Measurements from ENCODE around the gene GRSF1. TPM values are rescaled to one million over a fixed set of nuclear protein-coding genes. Genes with fewer than 3 reads are reported as not detected.
A peak's percentile ranks its signal among the peaks of the same experiment; 100 is the strongest.
"Not testable (repeated sequence)": the region's sequence is repeated elsewhere in the genome, so short reads cannot be mapped to it uniquely, and the experiment has no call there.

Gene GRSF1
- total RNA-seq, 1 donor, result 79.3 TPM

GRCh38 chr4:70844180-70844579, 4.5 kb upstream of the GRSF1 start:
- Histone ChIP-seq H4K20me1 (ENCODE audit: insufficient read depth, low read length) (no peaks in the 10 kb centered on the region), H3K9me3 (ENCODE audit: low read depth, low read length) (no peaks in the 10 kb centered on the region), H3K27me3 (ENCODE audit: insufficient read depth, low read length) (no peaks in the 10 kb centered on the region), H3K4me3 (ENCODE audit: insufficient read depth, low read length) (no peak overlapping the region), H3K79me2 (ENCODE audit: insufficient read depth, low read length) (peaks cover 2% of the 10 kb centered on the region), H3K4me1 (ENCODE audit: insufficient read depth, low read length) (no peaks in the 10 kb centered on the region), H2AFZ (ENCODE audit: low read length) (no peak overlapping the region), H3K4me2 (ENCODE audit: insufficient read depth, low read length) (no peak overlapping the region), H3K36me3 (ENCODE audit: insufficient read depth, low read length) (no peaks in the 10 kb centered on the region), H3K27ac (ENCODE audit: low read depth, low read length) (no peak overlapping the region)
- TF ChIP-seq, protein P1, sequence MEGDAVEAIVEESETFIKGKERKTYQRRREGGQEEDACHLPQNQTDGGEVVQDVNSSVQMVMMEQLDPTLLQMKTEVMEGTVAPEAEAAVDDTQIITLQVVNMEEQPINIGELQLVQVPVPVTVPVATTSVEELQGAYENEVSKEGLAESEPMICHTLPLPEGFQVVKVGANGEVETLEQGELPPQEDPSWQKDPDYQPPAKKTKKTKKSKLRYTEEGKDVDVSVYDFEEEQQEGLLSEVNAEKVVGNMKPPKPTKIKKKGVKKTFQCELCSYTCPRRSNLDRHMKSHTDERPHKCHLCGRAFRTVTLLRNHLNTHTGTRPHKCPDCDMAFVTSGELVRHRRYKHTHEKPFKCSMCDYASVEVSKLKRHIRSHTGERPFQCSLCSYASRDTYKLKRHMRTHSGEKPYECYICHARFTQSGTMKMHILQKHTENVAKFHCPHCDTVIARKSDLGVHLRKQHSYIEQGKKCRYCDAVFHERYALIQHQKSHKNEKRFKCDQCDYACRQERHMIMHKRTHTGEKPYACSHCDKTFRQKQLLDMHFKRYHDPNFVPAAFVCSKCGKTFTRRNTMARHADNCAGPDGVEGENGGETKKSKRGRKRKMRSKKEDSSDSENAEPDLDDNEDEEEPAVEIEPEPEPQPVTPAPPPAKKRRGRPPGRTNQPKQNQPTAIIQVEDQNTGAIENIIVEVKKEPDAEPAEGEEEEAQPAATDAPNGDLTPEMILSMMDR (IDR thresholded peaks at IDR 0.05; ENCODE audit: extremely low read depth, low read depth, low read length), result no peak
- DNase-seq (ENCODE audit: insufficient read length, low spot score, missing footprints), result no peak

GRCh38 chr4:70842761-70843435, 3.2 kb upstream of the GRSF1 start:
- H4K20me1 ChIP-seq (ENCODE audit: insufficient read depth, low read length), result peaks cover 8% of the 10 kb centered on the region
- no peak overlapping the region for H3K4me2 ChIP-seq (ENCODE audit: insufficient read depth, low read length)
- no peak overlapping the region for H3K27ac ChIP-seq (ENCODE audit: low read depth, low read length)
- H3K79me2 ChIP-seq (ENCODE audit: insufficient read depth, low read length), result peaks cover 14% of the 10 kb centered on the region
- H3K36me3 ChIP-seq (ENCODE audit: insufficient read depth, low read length), result no peaks in the 10 kb centered on the region
- TF ChIP-seq, protein P1 (IDR thresholded peaks at IDR 0.05; ENCODE audit: extremely low read depth, low read depth, low read length), result no peak
- peaks cover 2% of the 10 kb centered on the region for H3K4me1 ChIP-seq (ENCODE audit: insufficient read depth, low read length)
- no peaks in the 10 kb centered on the region for H3K27me3 ChIP-seq (ENCODE audit: insufficient read depth, low read length)
- H3K9me3 ChIP-seq (ENCODE audit: low read depth, low read length), result no peaks in the 10 kb centered on the region
- H2AFZ ChIP-seq (ENCODE audit: low read length), result no peak overlapping the region
- DNase-seq (ENCODE audit: insufficient read length, low spot score, missing footprints), result no peak
- no peak overlapping the region for H3K4me3 ChIP-seq (ENCODE audit: insufficient read depth, low read length)

GRCh38 chr4:70841951-70842350, 2.3 kb upstream of the GRSF1 start:
- peak; percentile 32 for DNase-seq (ENCODE audit: insufficient read length, low spot score, missing footprints)
- TF ChIP-seq, protein P1 (IDR thresholded peaks at IDR 0.05; ENCODE audit: extremely low read depth, low read depth, low read length), result no peak
- peaks cover 5% of the 10 kb centered on the region for H3K4me1 ChIP-seq (ENCODE audit: insufficient read depth, low read length)
- H3K4me3 ChIP-seq (ENCODE audit: insufficient read depth, low read length), result no peak overlapping the region
- no peaks in the 10 kb centered on the region for H3K36me3 ChIP-seq (ENCODE audit: insufficient read depth, low read length)
- no peak overlapping the region for H3K27ac ChIP-seq (ENCODE audit: low read depth, low read length)
- H2AFZ ChIP-seq (ENCODE audit: low read length), result peak overlapping the region; percentile 45
- H3K9me3 ChIP-seq (ENCODE audit: low read depth, low read length), result no peaks in the 10 kb centered on the region
- peaks cover 16% of the 10 kb centered on the region for H4K20me1 ChIP-seq (ENCODE audit: insufficient read depth, low read length)
- peaks cover 24% of the 10 kb centered on the region for H3K79me2 ChIP-seq (ENCODE audit: insufficient read depth, low read length)
- H3K27me3 ChIP-seq (ENCODE audit: insufficient read depth, low read length), result no peaks in the 10 kb centered on the region
- no peak overlapping the region for H3K4me2 ChIP-seq (ENCODE audit: insufficient read depth, low read length)

DNA sequence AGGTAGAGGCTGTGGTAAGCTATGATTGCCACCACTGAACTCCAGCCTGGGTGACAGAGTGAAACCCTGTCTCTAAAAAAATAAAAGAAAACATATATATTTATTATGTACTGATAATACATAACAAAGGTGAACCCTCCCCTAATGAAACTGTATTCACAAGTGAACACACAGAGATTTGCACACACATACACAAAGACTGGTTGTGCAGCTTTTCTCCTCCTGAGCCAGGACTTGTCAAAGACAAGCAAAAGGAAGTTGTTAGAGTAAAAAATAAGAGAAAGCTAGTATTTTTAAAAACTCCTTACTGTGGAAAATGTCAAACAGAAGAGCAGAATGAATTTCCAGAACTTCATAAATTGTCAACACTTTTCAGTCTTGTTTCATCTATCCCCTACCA, 1.5 kb upstream of the GRSF1 start:
- Histone ChIP-seq H3K4me1 (ENCODE audit: insufficient read depth, low read length) (peaks cover 10% of the 10 kb centered on the region), H3K79me2 (ENCODE audit: insufficient read depth, low read length) (peaks cover 31% of the 10 kb centered on the region), H3K27ac (ENCODE audit: low read depth, low read length) (no peak overlapping the region), H3K27me3 (ENCODE audit: insufficient read depth, low read length) (no peaks in the 10 kb centered on the region), H3K9me3 (ENCODE audit: low read depth, low read length) (no peaks in the 10 kb centered on the region), H4K20me1 (ENCODE audit: insufficient read depth, low read length) (peaks cover 23% of the 10 kb centered on the region), H3K4me3 (ENCODE audit: insufficient read depth, low read length) (no peak overlapping the region), H3K4me2 (ENCODE audit: insufficient read depth, low read length) (no peak overlapping the region), H3K36me3 (ENCODE audit: insufficient read depth, low read length) (no peaks in the 10 kb centered on the region), H2AFZ (ENCODE audit: low read length) (no peak overlapping the region)
- TF ChIP-seq, protein P1 (IDR thresholded peaks at IDR 0.05; ENCODE audit: extremely low read depth, low read depth, low read length), result no peak
- DNase-seq (ENCODE audit: insufficient read length, low spot score, missing footprints), result peak; percentile 58

DNA sequence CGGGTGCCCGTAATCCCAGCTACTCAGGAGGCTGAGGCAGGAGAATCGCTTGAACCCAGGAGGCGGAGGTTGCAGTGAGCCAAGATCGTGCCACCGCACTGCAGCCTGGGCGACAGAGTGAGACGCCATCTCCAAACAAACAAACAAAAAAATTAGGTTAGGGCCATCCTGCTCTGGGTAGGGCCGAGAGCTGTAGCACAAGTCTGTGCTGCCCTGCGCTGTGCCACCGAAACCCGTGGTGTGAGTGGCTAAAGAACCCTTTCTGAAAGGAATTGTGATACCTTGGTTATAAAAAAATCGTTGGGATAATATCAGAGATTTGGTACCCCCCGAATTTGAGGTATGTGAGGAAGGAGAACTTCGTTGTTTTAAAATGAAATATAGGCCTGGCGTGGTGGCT, 941 bp upstream of the GRSF1 start:
- H3K36me3 ChIP-seq (ENCODE audit: insufficient read depth, low read length); H3K27me3 ChIP-seq (ENCODE audit: insufficient read depth, low read length); H3K27ac ChIP-seq (ENCODE audit: low read depth, low read length); H2AFZ ChIP-seq (ENCODE audit: low read length); H3K4me1 ChIP-seq (ENCODE audit: insufficient read depth, low read length); H3K4me3 ChIP-seq (ENCODE audit: insufficient read depth, low read length); H3K9me3 ChIP-seq (ENCODE audit: low read depth, low read length); H3K4me2 ChIP-seq (ENCODE audit: insufficient read depth, low read length): not testable (repeated sequence)
- Histone ChIP-seq H4K20me1 (ENCODE audit: insufficient read depth, low read length) (peaks cover 29% of the 10 kb centered on the region), H3K79me2 (ENCODE audit: insufficient read depth, low read length) (peaks cover 37% of the 10 kb centered on the region)
- peak; percentile 57 for DNase-seq (ENCODE audit: insufficient read length, low spot score, missing footprints)

DNA sequence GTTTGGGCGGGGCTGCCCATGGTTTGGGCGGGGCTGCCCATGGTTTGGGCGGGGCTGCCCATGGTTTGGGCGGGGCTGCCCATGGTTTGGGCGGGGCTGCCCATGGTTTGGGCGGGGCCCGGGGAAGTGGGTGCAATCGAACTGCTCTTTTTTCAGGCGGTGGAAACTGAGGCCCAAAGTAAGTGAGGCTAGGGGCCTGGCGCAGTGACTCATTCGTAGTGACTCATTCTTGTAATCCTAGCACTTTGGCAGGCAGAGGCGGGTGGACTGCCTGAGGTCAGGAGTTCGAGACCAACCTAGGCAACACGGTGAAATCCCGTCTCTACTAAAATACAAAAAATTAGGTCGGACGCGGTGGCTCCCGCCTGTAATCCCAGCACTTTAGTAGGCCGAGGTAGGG, 447 bp upstream of the GRSF1 start:
- H3K4me2 ChIP-seq (ENCODE audit: insufficient read depth, low read length); H3K9me3 ChIP-seq (ENCODE audit: low read depth, low read length); H3K36me3 ChIP-seq (ENCODE audit: insufficient read depth, low read length); H3K27me3 ChIP-seq (ENCODE audit: insufficient read depth, low read length); H2AFZ ChIP-seq (ENCODE audit: low read length); H3K27ac ChIP-seq (ENCODE audit: low read depth, low read length); H3K4me3 ChIP-seq (ENCODE audit: insufficient read depth, low read length); H3K4me1 ChIP-seq (ENCODE audit: insufficient read depth, low read length): not testable (repeated sequence)
- peaks cover 41% of the 10 kb centered on the region for H3K79me2 ChIP-seq (ENCODE audit: insufficient read depth, low read length)
- H4K20me1 ChIP-seq (ENCODE audit: insufficient read depth, low read length), result peaks cover 30% of the 10 kb centered on the region
- peak; percentile 65 for DNase-seq (ENCODE audit: insufficient read length, low spot score, missing footprints)
